WI38 (cell line): ENCODE measurements around the gene TCF19.

Experiments
- H3K4me3 ChIP-seq: 2 replicates; pipeline ENCODE4 v1.5.1; 2011; ENCODE audit warnings: low read depth, mild to moderate bottlenecking, control low read depth, low read length
- TF ChIP-seq, protein P1 (sequence below): IDR thresholded peaks from 2 replicates; pipeline ENCODE4 v1.5.1; 2012; ENCODE audit warnings: low read depth, mild to moderate bottlenecking, control low read depth, low read length

The TCF19 gene

DNA sequence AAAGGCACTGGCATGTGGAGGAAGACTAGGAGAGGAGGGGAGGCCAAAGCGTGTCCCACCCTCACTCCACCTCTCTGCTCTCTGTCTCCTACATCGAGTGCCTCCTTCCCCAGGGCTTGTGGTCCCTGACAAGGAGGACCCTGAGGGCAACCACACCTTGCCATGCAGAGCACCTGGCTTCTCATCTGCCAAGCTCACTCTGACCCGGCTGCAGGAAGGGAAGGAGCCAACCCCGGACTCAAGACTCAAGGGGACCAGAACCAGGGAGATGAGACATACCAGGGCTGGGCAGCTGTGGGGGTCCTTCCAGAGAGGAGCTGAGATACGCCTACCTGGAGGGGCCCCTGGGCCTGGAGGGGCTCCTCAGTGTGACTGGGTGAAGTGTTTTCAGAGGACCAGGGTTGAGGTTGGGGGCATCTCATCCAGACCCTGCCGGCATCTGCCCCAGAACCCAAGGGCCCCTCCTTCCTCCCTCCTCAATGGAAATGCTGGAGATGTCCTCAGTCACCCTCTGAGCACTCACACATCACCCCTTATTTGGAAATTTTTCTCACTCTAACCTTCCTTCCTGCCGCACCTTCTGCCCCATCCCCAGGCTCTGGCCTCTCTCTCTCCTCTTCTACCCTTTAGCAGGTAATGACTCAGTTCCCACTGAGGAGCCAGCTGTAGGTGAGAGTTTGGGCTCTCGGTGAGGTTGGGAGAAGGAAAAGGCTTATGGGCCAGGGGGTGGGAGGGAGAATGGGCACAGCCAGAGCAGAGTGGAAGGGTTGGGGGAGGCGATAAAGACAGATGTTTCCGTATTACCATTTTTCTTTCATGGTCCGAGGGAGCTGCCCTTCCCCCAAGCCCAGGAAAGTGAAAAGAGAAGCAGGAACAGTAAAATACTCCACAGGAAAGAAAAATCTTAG is 44.1 kb downstream of the TCF19 start:
- TF ChIP-seq, protein P1, sequence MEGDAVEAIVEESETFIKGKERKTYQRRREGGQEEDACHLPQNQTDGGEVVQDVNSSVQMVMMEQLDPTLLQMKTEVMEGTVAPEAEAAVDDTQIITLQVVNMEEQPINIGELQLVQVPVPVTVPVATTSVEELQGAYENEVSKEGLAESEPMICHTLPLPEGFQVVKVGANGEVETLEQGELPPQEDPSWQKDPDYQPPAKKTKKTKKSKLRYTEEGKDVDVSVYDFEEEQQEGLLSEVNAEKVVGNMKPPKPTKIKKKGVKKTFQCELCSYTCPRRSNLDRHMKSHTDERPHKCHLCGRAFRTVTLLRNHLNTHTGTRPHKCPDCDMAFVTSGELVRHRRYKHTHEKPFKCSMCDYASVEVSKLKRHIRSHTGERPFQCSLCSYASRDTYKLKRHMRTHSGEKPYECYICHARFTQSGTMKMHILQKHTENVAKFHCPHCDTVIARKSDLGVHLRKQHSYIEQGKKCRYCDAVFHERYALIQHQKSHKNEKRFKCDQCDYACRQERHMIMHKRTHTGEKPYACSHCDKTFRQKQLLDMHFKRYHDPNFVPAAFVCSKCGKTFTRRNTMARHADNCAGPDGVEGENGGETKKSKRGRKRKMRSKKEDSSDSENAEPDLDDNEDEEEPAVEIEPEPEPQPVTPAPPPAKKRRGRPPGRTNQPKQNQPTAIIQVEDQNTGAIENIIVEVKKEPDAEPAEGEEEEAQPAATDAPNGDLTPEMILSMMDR: no peak
- no peak overlapping the region for H3K4me3 ChIP-seq

- H3K4me3 ChIP-seq: peak overlapping the region; percentile 59
- TF ChIP-seq, protein P1: no peak
Measured at GRCh38 chr6:31203345-31203979, 45.1 kb downstream of the TCF19 start.

- TF ChIP-seq, protein P1: no peak
- no peak overlapping the region for H3K4me3 ChIP-seq
Measured at GRCh38 chr6:31204751-31205145, 46.4 kb downstream of the TCF19 start.

GRCh38 chr6:31205638-31206037 is 47.2 kb downstream of the TCF19 start:
- no peak overlapping the region for H3K4me3 ChIP-seq
- TF ChIP-seq, protein P1: no peak

- TF ChIP-seq, protein P1: no peak
- H3K4me3 ChIP-seq: no peak overlapping the region
Measured at GRCh38 chr6:31208506-31208905, 50.1 kb downstream of the TCF19 start.

DNA sequence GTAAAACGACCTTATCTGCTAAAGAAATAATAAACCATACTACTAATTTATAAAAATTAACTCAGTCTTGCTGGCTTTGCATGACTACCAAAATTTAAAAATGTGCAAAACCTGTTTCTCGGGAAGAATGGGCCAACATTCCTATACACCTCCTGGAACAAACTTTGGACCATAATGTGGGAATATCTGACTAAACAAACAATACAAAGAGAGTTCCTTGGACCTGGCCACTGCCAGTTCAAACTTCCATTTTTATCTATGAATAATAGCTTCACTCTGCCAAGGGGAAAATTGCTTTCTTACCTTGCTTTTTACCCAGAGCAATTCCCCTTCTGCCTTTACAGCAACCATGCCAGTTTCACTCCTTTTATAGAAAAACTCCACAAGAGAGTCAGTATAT is 50.7 kb downstream of the TCF19 start:
- TF ChIP-seq, protein P1: no peak
- H3K4me3 ChIP-seq: no peak overlapping the region

- no peak overlapping the region for H3K4me3 ChIP-seq
- TF ChIP-seq, protein P1: no peak
Measured at GRCh38 chr6:31210123-31210522, 51.7 kb downstream of the TCF19 start.
